HG02884 (cell line): ENCODE data around the gene VOPP1.

Experiments used
- ATAC-seq: cut with Tn5 transposase; IDR thresholded peaks from one replicate; pipeline ENCODE4 v1.9.1; 2021; ENCODE audit warnings: mild to moderate bottlenecking, moderate library complexity; ENCODE audit not compliant: unreplicated experiment

The VOPP1 gene

GRCh38 chr7:55557666-55558188 lies 14.6 kb downstream of the VOPP1 start:
- ATAC-seq: peak; percentile 85

GRCh38 chr7:55556492-55556891 lies 15.8 kb downstream of the VOPP1 start:
- no peak for ATAC-seq

- ATAC-seq: no peak
These were observed 16.3 kb downstream of the VOPP1 start for GRCh38 chr7:55556031-55556430.

GRCh38 chr7:55555160-55555559 lies 17.1 kb downstream of the VOPP1 start:
- ATAC-seq: no peak

GRCh38 chr7:55554038-55554437 lies 18.3 kb downstream of the VOPP1 start:
- no peak for ATAC-seq

- ATAC-seq: no peak
These were observed 19.3 kb downstream of the VOPP1 start for GRCh38 chr7:55553024-55553345.

GRCh38 chr7:55552320-55553023 lies 19.8 kb downstream of the VOPP1 start:
- ATAC-seq: no peak

- ATAC-seq: no peak
These were observed 21.3 kb downstream of the VOPP1 start for GRCh38 chr7:55550841-55551537.

GRCh38 chr7:55550010-55550663 lies 22.2 kb downstream of the VOPP1 start:
- ATAC-seq: no peak

GRCh38 chr7:55549457-55549856 lies 22.8 kb downstream of the VOPP1 start:
- no peak for ATAC-seq

GRCh38 chr7:55548295-55548731 lies 24.0 kb downstream of the VOPP1 start:
- ATAC-seq: peak; percentile 53

- ATAC-seq: peak; percentile 33
These were observed 25.5 kb downstream of the VOPP1 start for GRCh38 chr7:55546814-55547213.

GRCh38 chr7:55545496-55545895 lies 26.8 kb downstream of the VOPP1 start:
- no peak for ATAC-seq

GRCh38 chr7:55540226-55540858 lies 32.0 kb downstream of the VOPP1 start:
- ATAC-seq: no peak

- no peak for ATAC-seq
These were observed 32.9 kb downstream of the VOPP1 start for GRCh38 chr7:55539380-55539779.

- no peak for ATAC-seq
These were observed 33.8 kb downstream of the VOPP1 start for GRCh38 chr7:55538538-55538937.

GRCh38 chr7:55537458-55537990 lies 34.8 kb downstream of the VOPP1 start:
- no peak for ATAC-seq

- ATAC-seq: no peak
These were observed 35.5 kb downstream of the VOPP1 start for GRCh38 chr7:55536619-55537457.

- ATAC-seq: no peak
These were observed 36.7 kb downstream of the VOPP1 start for GRCh38 chr7:55535617-55536016.

- no peak for ATAC-seq
These were observed 37.2 kb downstream of the VOPP1 start for GRCh38 chr7:55534916-55535590.
